Loucy (cell line): ENCODE data around the gene RTP2.

Experiments used
- H2AFZ ChIP-seq: fragments of 200-600 bp; sonication (generic); 2 replicates; pipeline ENCODE4 v1.6.0; 2016; ENCODE audit warnings: antibody characterized with exemption, mild to moderate bottlenecking, low read length, moderate library complexity
- H3F3A ChIP-seq: fragments of 200-600 bp; 2 replicates; pipeline ENCODE4 v1.6.0; 2016; ENCODE audit warnings: antibody characterized with exemption, low read depth, mild to moderate bottlenecking
- H3K27me3 ChIP-seq: fragments of 200-600 bp; sonication (generic); 2 replicates; pipeline ENCODE4 v1.6.1; 2014; ENCODE audit warnings: low read length, mild to moderate bottlenecking; ENCODE audit not compliant: insufficient read depth, poor library complexity, severe bottlenecking
- H3K36me3 ChIP-seq: fragments of 200-600 bp; sonication (generic); 2 replicates; pipeline ENCODE4 v1.6.1; 2016; ENCODE audit warnings: low read length; ENCODE audit not compliant: insufficient read depth
- H3K4me1 ChIP-seq: fragments of 200-600 bp; sonication (generic); 2 replicates; pipeline ENCODE4 v1.5.1; 2014; ENCODE audit warnings: low read length, mild to moderate bottlenecking; ENCODE audit not compliant: insufficient read depth, poor library complexity, severe bottlenecking
- H3K4me2 ChIP-seq: fragments of 200-600 bp; sonication (generic); 2 replicates; pipeline ENCODE4 v1.6.0; 2014; ENCODE audit warnings: antibody characterized with exemption, low read length, low read depth, mild to moderate bottlenecking; ENCODE audit not compliant: poor library complexity, severe bottlenecking
- H3K4me3 ChIP-seq: fragments of 200-600 bp; sonication (generic); 2 replicates; pipeline ENCODE4 v1.5.1; 2014; ENCODE audit warnings: low read length, mild to moderate bottlenecking, mixed read lengths; ENCODE audit not compliant: poor library complexity, severe bottlenecking
- H3K79me2 ChIP-seq: fragments of 200-600 bp; sonication (generic); 2 replicates; pipeline ENCODE4 v1.6.1; 2014; ENCODE audit warnings: low read length; ENCODE audit not compliant: insufficient read depth
- H3K9ac ChIP-seq: fragments of 200-600 bp; sonication (generic); 2 replicates; pipeline ENCODE4 v1.6.0; 2014; ENCODE audit warnings: mild to moderate bottlenecking, low read depth, low read length, moderate library complexity; ENCODE audit not compliant: poor library complexity, severe bottlenecking
- H3K9me2 ChIP-seq: fragments of 200-600 bp; sonication (generic); replicated peaks from 2 replicates; pipeline ENCODE4 v1.6.1; 2016; ENCODE audit warnings: low read depth, low read length, mixed read lengths
- H3K9me3 ChIP-seq: fragments of 200-600 bp; sonication (generic); 2 replicates; pipeline ENCODE4 v1.6.1; 2014; ENCODE audit warnings: mild to moderate bottlenecking, antibody characterized with exemption, low read length, low read depth; ENCODE audit not compliant: insufficient read depth
- H4K20me1 ChIP-seq: fragments of 200-600 bp; sonication (generic); 2 replicates; pipeline ENCODE4 v1.6.0; 2014; ENCODE audit warnings: antibody characterized with exemption, low read length, mild to moderate bottlenecking; ENCODE audit not compliant: insufficient read depth, poor library complexity, severe bottlenecking
- CTCF ChIP-seq: fragments of 200-600 bp; sonication (generic); conservative IDR thresholded peaks from 2 replicates; pipeline ENCODE4 v1.5.1; 2014; ENCODE audit warnings: mild to moderate bottlenecking, antibody characterized with exemption, low read length
- EZH2phosphoT487 ChIP-seq: fragments of 200-600 bp; IDR thresholded peaks from 2 replicates; pipeline ENCODE4 v1.6.1; 2018; ENCODE audit warnings: antibody characterized with exemption, mild to moderate bottlenecking, moderate library complexity, borderline replicate concordance

RTP2 gene

GRCh38 chr3:187729598-187729997 is 27.2 kb upstream of the RTP2 start:
- Histone ChIP-seq H3K4me3 (no peak overlapping the region), H3K4me2 (no peak overlapping the region), H2AFZ (no peak overlapping the region), H3K4me1 (peaks cover 8% of the 10 kb centered on the region), H3K79me2 (peaks cover 10% of the 10 kb centered on the region), H3K9me3 (no peaks in the 10 kb centered on the region), H3K27me3 (no peaks in the 10 kb centered on the region), H3K36me3 (peaks cover 99% of the 10 kb centered on the region), H4K20me1 (peaks cover 9% of the 10 kb centered on the region), H3K9me2 (no peaks in the 10 kb centered on the region), H3K9ac (no peak overlapping the region), H3F3A (no peaks in the 10 kb centered on the region)
- TF ChIP-seq EZH2phosphoT487 (no peak), CTCF (no peak)

GRCh38 chr3:187728940-187729583 is 26.7 kb upstream of the RTP2 start:
- Histone ChIP-seq H3K36me3 (peaks cover 99% of the 10 kb centered on the region), H3K9me2 (no peaks in the 10 kb centered on the region), H3K4me1 (peaks cover 8% of the 10 kb centered on the region), H3F3A (no peaks in the 10 kb centered on the region), H3K4me3 (no peak overlapping the region), H3K4me2 (no peak overlapping the region), H3K79me2 (peaks cover 5% of the 10 kb centered on the region; the same call in 1 of the 2 replicates), H3K27me3 (no peaks in the 10 kb centered on the region), H3K9ac (no peak overlapping the region), H3K9me3 (no peaks in the 10 kb centered on the region), H4K20me1 (peaks cover 4% of the 10 kb centered on the region), H2AFZ (no peak overlapping the region)
- TF ChIP-seq CTCF: no peak
- TF ChIP-seq EZH2phosphoT487: no peak

GRCh38 chr3:187728248-187728647 is 25.9 kb upstream of the RTP2 start:
- no peak overlapping the region for H3K9ac ChIP-seq
- no peak overlapping the region for H2AFZ ChIP-seq
- peaks cover 100% of the 10 kb centered on the region for H3K36me3 ChIP-seq
- H3K27me3 ChIP-seq: no peaks in the 10 kb centered on the region
- no peak overlapping the region for H3K4me2 ChIP-seq
- H3K4me3 ChIP-seq: no peak overlapping the region
- TF ChIP-seq CTCF (no peak), EZH2phosphoT487 (no peak)
- H3K9me3 ChIP-seq: no peaks in the 10 kb centered on the region
- H3K79me2 ChIP-seq: peaks cover 3% of the 10 kb centered on the region; the same call in 1 of the 2 replicates
- H3K9me2 ChIP-seq: no peaks in the 10 kb centered on the region
- H3K4me1 ChIP-seq: peaks cover 8% of the 10 kb centered on the region
- H3F3A ChIP-seq: no peaks in the 10 kb centered on the region
- peaks cover 4% of the 10 kb centered on the region for H4K20me1 ChIP-seq
